Chondrocyte (in vitro differentiated cells): Measurements from ENCODE around the gene NR6A1. TPM values are rescaled to one million over a fixed set of nuclear protein-coding genes. Genes with fewer than 3 reads are reported as not detected.

Experiments used
- DNase-seq: peaks from one replicate; pipeline ENCODE4 v3.0.0; 2021; ENCODE audit warnings: mixed read lengths, low spot score
- H3K27ac Mint-ChIP-seq: one replicate; pipeline ENCODE4 v1.8.0; 2021; ENCODE audit warnings: mild to moderate bottlenecking, moderate library complexity, mixed read lengths; ENCODE audit not compliant: unreplicated experiment
- H3K27me3 Mint-ChIP-seq: 2 replicates; pipeline ENCODE4 v1.8.0; 2021; ENCODE audit warnings: low read depth, mixed read lengths
- H3K36me3 Mint-ChIP-seq: 2 replicates; pipeline ENCODE4 v1.8.0; 2021; ENCODE audit warnings: low read depth, mixed read lengths
- H3K4me1 Mint-ChIP-seq: 2 replicates; pipeline ENCODE4 v1.8.0; 2021; ENCODE audit warnings: low read depth, mild to moderate bottlenecking, mixed read lengths
- H3K4me3 Mint-ChIP-seq: one replicate; pipeline ENCODE4 v1.8.0; 2021; ENCODE audit warnings: mild to moderate bottlenecking, moderate library complexity, mixed read lengths; ENCODE audit not compliant: unreplicated experiment
- H3K9me3 Mint-ChIP-seq: 2 replicates; pipeline ENCODE4 v1.8.0; 2021; ENCODE audit warnings: low read depth, mixed read lengths
- total RNA-seq: library from RNA; stranded (reverse); gene quantifications from 3 replicates; pipeline ENCODE4 v1.2.1, GENCODE V29; 2021
- TF ChIP-seq, protein P1 (sequence below): fragments of 200-600 bp; sonication (generic); IDR thresholded peaks from 2 replicates; pipeline ENCODE4 v1.5.0; 2021; ENCODE audit warnings: antibody characterized with exemption, mild to moderate bottlenecking, moderate library complexity

NR6A1 gene
- total RNA-seq, 1 donor from 2014 or later: 0.77 TPM

DNA sequence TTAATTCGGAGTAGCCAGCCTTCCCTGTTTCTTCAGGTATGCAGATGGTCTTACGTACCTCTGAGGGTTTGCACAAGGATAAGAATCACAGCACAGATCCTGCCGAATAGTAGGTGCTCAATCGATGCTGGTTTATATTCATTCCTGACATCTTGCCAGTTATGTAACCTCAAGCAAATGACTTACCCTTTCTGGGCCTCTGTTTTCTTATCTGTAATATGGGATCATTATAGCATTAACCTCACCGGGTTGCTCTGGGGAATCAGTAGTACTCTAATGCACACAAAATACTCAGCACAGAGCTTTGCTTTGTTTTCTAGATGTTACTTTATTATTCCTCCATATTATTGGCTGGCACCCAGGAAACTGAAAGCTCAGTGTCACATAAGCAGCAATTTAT, 256.2 kb downstream of the NR6A1 start:
- H3K36me3 Mint-ChIP-seq: peaks cover 1% of the 10 kb centered on the region
- H3K9me3 Mint-ChIP-seq: no peaks in the 10 kb centered on the region
- H3K4me1 Mint-ChIP-seq: peaks cover 4% of the 10 kb centered on the region
- H3K27ac Mint-ChIP-seq: no peak overlapping the region
- TF ChIP-seq, protein P1, sequence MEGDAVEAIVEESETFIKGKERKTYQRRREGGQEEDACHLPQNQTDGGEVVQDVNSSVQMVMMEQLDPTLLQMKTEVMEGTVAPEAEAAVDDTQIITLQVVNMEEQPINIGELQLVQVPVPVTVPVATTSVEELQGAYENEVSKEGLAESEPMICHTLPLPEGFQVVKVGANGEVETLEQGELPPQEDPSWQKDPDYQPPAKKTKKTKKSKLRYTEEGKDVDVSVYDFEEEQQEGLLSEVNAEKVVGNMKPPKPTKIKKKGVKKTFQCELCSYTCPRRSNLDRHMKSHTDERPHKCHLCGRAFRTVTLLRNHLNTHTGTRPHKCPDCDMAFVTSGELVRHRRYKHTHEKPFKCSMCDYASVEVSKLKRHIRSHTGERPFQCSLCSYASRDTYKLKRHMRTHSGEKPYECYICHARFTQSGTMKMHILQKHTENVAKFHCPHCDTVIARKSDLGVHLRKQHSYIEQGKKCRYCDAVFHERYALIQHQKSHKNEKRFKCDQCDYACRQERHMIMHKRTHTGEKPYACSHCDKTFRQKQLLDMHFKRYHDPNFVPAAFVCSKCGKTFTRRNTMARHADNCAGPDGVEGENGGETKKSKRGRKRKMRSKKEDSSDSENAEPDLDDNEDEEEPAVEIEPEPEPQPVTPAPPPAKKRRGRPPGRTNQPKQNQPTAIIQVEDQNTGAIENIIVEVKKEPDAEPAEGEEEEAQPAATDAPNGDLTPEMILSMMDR: no peak
- DNase-seq: no peak
- H3K4me3 Mint-ChIP-seq: no peak overlapping the region
- peaks cover 8% of the 10 kb centered on the region for H3K27me3 Mint-ChIP-seq

DNA sequence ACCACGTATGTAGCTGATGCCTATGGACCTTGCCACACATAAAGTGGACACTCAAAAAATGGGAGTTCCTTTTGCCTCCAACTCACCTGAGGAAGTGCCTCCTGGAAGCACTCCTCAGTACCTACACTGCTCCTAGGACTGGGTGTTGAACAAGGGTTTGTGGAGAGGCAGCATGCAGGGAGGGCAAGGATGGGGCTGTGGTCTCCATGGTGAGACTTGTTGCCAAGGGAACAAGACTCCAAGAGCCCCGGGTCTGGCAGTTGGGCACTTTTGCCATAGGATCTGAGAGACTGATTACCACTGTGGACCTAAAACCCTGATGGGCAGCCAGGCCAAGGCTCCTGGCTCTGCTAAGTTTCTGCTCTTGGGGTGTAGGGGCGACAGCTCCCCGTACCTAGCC, 257.0 kb downstream of the NR6A1 start:
- peaks cover 4% of the 10 kb centered on the region for H3K4me1 Mint-ChIP-seq
- no peak for DNase-seq
- H3K9me3 Mint-ChIP-seq: no peaks in the 10 kb centered on the region
- H3K36me3 Mint-ChIP-seq: peaks cover 1% of the 10 kb centered on the region
- H3K4me3 Mint-ChIP-seq: no peak overlapping the region
- TF ChIP-seq, protein P1: no peak
- peaks cover 8% of the 10 kb centered on the region for H3K27me3 Mint-ChIP-seq
- no peak overlapping the region for H3K27ac Mint-ChIP-seq

DNA sequence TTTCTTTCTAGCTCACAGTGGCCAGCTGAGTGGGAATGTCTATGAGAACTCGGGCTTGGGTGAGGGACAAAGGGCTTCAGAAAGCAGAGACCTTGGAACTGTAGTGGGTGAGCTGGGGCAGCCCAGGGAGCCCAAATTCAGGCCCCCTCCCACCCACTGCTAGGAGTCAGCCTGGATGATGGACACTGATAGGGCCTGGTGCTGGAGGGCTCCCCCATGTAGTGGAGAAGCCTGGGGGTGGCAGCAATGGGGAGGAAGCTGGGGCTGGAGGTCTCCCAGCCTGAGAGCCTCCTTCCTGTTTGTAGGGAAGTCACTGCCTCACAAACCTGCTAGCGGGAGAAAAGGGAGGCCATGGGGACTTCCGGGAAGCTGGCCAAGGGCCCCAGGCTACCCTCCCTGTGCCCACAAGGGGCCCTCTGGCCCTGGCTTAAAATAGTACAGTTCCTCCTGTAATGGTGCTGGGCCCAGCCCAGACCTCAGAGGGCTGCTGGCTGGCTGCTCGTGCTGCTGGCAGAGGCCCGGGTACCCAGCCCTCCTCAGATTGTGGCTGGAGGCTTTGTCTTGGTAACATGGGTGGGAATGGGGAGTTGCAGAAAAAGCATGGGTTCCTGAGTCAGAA, 257.6 kb downstream of the NR6A1 start:
- H3K36me3 Mint-ChIP-seq: peaks cover 1% of the 10 kb centered on the region
- H3K4me3 Mint-ChIP-seq: no peak overlapping the region
- DNase-seq: no peak
- peaks cover 8% of the 10 kb centered on the region for H3K27me3 Mint-ChIP-seq
- no peak overlapping the region for H3K27ac Mint-ChIP-seq
- H3K4me1 Mint-ChIP-seq: peaks cover 4% of the 10 kb centered on the region
- TF ChIP-seq, protein P1: no peak
- H3K9me3 Mint-ChIP-seq: no peaks in the 10 kb centered on the region

DNA sequence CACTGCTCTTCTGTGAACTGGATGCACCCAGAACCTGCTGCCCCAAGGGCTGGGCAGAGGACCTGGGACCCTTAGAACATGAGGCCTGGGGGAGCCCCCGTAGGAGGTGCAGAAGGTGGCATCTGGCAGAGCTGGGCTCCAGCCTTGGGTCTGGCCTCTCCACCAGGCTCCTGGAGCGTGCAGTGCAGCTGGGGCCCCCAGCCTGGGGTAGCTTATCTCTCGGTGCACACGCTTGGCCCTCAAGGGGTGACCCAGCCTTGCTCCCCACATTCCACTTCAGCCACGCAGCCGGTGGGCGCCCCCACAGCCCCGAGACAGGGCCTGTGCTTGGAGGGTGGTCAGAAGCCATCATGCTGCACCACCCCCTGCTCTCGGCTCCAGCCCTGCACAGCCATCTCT, 258.3 kb downstream of the NR6A1 start:
- H3K36me3 Mint-ChIP-seq: peaks cover 1% of the 10 kb centered on the region
- TF ChIP-seq, protein P1: no peak
- peaks cover 4% of the 10 kb centered on the region for H3K4me1 Mint-ChIP-seq
- H3K4me3 Mint-ChIP-seq: no peak overlapping the region
- no peak overlapping the region for H3K27ac Mint-ChIP-seq
- no peaks in the 10 kb centered on the region for H3K9me3 Mint-ChIP-seq
- H3K27me3 Mint-ChIP-seq: peaks cover 8% of the 10 kb centered on the region
- no peak for DNase-seq

DNA sequence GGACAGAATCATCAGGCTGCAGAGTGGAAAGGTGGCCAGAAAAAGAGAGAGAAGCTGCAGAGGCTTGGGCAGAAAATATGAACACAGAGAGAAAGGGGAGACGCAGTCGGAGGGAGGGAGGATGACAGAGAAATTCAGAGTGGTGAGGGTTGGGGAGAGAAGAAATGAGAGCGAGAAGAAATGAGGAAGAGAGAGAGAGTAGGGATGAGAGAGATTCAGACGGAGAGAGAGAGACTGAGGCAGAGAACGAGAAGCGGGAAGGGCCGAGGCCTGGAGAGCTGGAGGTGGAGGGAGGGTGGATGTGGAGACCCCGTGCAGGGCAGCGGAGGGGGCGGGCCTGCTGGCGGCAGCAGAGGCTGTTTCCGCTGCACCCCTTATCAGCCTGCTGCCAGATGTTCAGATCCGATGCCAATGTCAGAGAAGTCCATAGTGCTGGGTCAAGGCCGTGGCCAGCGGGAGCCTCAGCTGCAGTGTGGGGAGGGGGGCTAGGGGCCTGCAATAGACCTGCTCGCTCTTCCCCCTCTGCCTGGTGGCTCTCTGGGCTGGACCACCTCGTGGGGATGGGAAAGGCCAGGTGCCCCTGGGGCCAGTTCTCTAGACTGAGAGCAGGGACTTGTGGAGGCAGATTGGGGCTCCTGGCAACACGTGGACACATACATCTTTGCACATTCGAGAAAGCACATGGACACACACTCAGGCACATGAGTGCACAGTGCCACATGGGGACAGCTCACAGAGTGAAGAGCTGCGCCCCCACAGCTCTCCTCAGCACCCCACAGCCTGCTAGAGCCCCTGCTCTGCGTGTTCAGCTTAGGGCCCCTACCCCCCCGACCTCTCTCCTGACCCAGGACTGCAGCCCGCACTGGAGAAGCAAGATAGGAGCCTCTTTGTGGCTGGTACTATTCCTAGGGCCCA, 259.0 kb downstream of the NR6A1 start:
- Mint-ChIP-seq H3K27ac (no peak overlapping the region), H3K36me3 (peaks cover 1% of the 10 kb centered on the region)
- no peak for DNase-seq

More for the DNA sequence above, 259.0 kb downstream of the NR6A1 start:
- Mint-ChIP-seq H3K4me3 (no peak overlapping the region), H3K27me3 (peaks cover 8% of the 10 kb centered on the region), H3K9me3 (no peaks in the 10 kb centered on the region), H3K4me1 (peaks cover 4% of the 10 kb centered on the region)
- TF ChIP-seq, protein P1: no peak
